ENCODE results near the gene ARHGAP10.

GRCh38 chr4:148079961-148080360, 348.1 kb downstream of the ARHGAP10 start:
- TF ChIP-seq POLR2A (IDR thresholded peaks at IDR 0.05) (no peak), CTCF (IDR thresholded peaks at IDR 0.05) (no peak)
